Activated CD8-positive, alpha-beta memory T cell treated with anti-CD3 and anti-CD28 coated beads for 1 hour (primary cell): Measurements from ENCODE around the gene MNAT1.
"Not testable (repeated sequence)": the region's sequence is repeated elsewhere in the genome, so short reads cannot be mapped to it uniquely, and the experiment has no call there.

Experiments
- DNase-seq, 2 donors: peaks; one replicate each; pipeline ENCODE4 v3.0.0-alpha.2; 2020; ENCODE audit warnings: low read depth in 1 of 2; ENCODE audit errors: extremely low read depth in 1 of 2

MNAT1 gene

DNA sequence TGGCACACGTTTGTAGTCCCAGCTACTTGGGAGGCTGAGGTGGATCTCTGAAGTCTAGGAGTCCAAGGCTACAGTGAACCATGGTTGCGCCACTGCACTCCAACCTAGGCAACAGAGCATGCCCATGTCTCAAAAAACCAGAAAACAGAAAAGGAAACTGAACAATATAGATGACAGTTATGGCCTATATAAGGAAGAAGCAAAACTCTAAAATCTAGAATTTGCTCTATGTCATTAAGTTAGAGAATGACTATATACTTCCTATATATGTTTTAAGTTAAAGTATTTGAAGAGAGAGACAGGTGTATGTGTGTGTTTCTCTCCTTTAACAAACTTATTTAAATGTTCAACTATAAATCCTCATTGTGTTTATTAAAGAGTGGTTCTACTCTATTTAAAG lies 65.8 kb downstream of the MNAT1 start:
- DNase-seq: no peak

- no peak for DNase-seq
Measured at GRCh38 chr14:60803871-60804270, 69.3 kb downstream of the MNAT1 start.

GRCh38 chr14:60805841-60806430 lies 71.4 kb downstream of the MNAT1 start:
- no peak for DNase-seq

DNA sequence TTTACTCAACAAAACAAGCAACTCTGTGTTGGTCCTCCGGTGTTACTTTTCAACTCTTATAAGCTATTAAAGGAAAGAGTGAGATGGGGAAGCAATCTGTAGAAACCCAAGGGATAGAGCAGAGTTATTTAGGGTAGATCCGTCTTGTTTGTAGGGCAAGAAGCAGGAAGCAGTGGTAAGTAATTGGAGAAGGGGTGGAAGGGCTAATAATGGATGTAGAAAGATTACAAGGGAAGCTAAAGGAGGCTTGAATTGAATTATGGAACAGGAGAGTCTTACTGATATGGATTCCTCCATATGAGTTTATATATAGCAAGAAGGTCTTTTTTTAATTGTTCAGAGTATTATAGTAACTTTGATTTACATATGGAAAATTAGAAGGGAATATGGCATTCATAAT lies 72.7 kb downstream of the MNAT1 start:
- no peak for DNase-seq

GRCh38 chr14:60807971-60808370 lies 73.4 kb downstream of the MNAT1 start:
- DNase-seq: no peak

DNA sequence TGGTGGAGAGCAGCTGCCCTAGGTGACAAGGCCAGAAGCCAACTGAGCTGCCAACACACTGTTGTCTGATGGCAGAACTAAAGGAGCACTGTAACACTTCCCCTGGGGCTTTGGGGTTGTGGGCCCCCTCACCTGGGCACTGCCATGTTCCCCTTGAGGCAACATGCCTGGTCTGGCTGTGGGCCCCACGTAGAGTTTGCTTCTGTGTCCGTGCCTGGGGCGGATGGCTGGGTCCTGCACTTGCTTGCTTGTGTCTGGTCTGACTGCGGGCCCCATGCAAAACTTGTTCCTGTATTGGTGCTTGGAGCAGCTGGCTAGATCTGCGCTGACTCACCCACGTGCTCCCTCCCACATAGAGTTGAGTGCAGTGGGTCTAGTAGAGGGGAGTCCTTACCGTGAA lies 78.4 kb downstream of the MNAT1 start:
- no peak for DNase-seq

- DNase-seq: no peak
Measured at GRCh38 chr14:60815371-60815770, 80.8 kb downstream of the MNAT1 start.

GRCh38 chr14:60817113-60817512 lies 82.6 kb downstream of the MNAT1 start:
- no peak for DNase-seq

- DNase-seq: no peak
Measured at GRCh38 chr14:60819575-60819974, 85.0 kb downstream of the MNAT1 start.

DNA sequence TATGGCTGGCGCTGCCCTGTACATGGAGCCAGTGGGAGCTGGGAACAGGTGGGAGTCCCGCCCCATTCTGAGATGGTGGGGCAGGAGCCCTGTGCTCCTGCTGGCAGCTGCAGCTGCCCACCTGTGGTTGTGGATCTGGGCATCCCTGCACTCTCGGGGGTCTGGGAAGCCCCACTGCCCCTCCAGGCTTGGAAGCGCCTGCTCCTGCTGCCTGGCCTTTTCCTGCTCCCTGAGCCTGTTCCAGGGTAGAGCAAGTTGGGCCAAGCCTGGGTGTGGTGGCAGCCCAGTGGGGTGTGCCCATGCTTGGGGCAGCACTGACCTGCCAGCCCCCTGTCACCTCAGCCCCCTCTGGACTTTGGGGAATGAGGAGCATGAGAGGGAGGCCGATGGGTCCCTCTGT lies 104.0 kb downstream of the MNAT1 start:
- DNase-seq: no peak

DNA sequence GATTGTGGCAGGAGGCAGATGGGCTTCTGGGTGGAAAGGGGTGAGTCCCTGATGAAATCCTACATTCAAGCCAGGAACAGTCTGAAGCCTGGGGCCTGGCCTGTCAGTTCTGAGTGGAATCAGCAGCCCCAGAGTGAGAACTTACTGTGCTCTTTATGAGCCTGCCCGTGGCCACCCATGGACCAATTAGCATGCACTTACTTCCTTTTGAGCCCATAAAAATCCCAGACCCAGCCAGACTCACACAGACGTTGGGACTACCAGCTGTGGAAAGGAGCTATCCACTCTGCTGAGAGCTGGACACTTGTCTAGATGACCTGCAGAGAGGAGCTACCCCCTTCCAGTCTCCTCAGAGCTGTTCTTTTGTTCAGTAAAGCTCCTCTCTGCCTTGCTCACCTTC lies 104.5 kb downstream of the MNAT1 start:
- DNase-seq: no peak

DNA sequence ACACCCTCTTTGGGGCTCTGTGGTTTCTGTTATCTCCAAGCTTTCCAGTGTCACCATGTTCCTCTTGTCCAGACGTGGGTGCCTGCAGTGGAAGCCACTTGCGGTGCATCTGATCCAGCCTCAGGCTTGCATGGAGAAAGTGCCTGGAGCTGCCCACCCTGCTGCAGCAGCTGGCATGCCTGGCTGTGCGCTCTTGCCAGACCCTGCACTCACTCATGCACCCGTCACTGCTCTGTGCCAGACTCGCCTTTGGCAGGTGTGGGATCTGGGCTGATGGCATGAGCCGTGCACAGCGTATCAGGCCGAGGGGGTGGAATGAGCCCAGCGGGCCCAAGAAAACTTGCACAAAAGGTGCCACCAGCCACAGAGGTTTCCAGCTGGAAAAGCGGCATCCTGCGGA lies 105.1 kb downstream of the MNAT1 start:
- DNase-seq: no peak

- no peak for DNase-seq
Measured at GRCh38 chr14:60840313-60840712, 105.8 kb downstream of the MNAT1 start.

DNA sequence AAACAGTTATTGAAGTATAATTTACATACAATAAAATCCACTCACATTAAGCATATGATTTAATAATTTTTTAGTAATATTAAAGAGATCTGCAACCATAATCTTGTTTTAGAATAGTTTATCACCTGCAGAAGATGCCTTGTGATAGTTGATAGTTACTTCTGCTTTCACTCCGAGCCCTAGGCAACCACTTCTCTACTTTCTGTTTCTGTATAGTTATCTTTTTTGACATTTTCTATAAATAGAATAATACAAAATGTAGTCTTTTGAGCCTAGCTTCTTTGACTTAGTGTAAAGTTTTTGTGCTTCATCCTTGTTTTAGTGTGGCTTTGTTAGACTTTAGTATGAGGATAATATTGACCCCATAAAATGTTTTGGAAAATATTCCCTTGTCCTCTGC lies 111.0 kb downstream of the MNAT1 start:
- no peak for DNase-seq

DNA sequence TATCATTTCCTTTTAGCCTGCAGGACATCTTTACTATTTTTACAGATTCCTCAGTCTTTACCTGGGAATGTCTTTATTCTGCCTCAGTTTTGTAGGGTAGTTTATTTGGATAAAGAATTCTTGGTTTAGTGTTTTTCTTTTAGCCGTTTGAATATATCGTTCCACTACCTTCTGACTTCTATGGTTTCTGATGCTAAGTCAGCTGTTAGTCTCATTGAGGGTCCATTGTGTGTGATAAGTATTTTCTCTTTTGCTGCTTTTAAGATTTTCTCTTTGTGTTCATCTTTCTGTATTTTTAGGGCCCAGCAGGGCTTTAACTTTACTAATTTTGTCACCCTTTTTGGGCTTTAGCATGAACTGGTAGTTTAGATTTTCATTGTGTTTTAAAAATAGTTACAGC lies 113.5 kb downstream of the MNAT1 start:
- no peak for DNase-seq

GRCh38 chr14:60851692-60852091 lies 117.1 kb downstream of the MNAT1 start:
- DNase-seq: not testable (repeated sequence)

DNA sequence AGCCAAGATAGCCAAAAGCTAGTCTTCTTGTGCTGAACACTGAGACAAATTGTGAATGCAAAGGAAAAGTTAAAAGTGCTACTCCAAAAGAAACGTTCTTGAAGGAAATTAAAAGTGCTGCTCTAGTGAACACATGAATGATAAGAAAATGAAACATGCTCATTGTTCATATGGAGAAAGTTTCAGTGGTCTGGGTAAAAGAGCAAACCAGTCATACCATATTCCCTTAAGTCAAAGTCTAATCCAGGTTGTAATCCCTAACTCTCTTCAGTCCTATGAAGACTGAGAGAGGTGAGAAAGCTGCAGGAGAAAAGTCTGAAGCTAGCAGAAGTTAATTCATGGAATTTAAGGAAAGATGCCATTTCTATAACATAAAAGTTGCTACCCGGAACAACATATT lies 121.5 kb downstream of the MNAT1 start:
- no peak for DNase-seq

DNA sequence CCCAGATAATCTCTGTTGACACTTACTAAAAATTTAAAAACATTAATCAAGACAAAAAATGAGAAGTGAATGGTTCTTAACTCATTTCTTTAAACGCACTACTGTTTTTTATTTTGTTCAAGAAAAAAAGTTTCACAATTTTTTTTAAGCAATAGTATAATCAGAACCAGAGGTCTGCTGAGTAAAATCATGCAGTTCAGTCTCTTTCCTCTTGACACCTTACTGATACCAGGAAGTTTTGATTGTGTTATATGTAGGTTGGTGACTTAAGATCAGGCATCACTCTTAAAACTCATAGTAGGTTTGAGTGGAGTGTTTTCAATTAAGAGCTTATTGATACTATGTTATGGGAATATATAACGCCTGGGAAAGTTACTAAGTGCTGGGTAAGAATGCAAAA lies 125.0 kb downstream of the MNAT1 start:
- DNase-seq: no peak

- DNase-seq: no peak
Measured at GRCh38 chr14:60861545-60862140, 127.1 kb downstream of the MNAT1 start.

DNA sequence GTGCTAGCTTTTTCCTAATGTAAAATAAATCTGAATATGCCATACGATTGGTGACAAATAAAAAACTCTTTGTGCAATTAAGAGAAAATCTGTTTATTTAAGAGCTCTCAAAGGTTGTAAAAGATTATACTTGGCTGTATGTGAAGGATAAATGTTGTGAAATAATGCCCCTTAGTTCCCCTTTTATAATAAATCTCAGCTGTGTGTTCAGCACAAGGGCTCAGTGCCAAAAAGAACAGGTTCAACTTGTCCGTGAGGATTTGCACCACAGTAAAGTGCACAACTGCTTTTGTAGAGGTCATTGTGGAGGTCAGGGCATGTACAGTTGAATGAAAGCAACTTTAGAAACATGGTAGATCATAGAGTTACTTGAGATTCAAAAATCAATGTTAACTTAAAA lies 127.7 kb downstream of the MNAT1 start:
- no peak for DNase-seq

GRCh38 chr14:60863249-60863648 lies 128.7 kb downstream of the MNAT1 start:
- DNase-seq: no peak

DNA sequence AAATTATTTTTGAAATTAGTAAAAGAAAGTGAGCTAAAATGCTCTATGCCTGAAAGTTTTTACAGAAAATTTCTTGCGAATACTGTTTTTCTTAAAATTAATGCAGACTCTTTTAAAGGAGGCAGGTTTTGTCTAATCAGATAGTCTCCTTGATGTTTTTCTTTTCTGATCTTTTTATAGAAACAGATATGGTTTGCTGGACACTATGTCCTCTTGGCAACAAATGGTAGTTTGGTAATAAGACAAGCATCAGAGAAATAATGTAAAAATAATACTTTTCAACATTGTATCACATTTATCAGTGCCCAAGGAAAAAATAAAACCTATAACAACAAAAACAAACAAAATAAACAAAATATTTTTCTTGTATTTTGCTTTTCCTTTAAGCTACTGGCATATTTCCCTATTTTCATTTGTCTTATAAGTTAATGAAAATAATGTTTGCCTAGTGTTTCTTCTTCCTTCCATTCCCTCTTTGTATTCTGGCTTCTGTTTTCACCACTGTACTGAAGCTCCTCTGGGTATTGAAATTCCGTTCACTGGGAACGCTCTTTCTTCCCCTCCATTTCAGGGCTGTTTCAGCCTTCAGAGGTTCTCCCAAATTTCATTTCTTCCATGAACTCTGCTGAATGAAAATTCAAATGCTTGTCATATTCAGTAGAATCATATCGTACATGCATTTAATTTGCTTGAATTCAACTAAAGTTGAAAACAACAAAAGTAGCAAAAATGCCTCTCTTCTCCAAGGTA lies 131.0 kb downstream of the MNAT1 start:
- DNase-seq: no peak
